A673 (cell line): Measurements from ENCODE around the gene EHHADH.

ENCODE experiments used
- EZH2 ChIP-seq: fragments of 200-600 bp; sonication (generic); IDR thresholded peaks from 2 replicates; pipeline ENCODE4 v1.6.1; 2017; ENCODE audit warnings: borderline replicate concordance, low read depth, mild to moderate bottlenecking, mixed read lengths, antibody characterized with exemption, low read length; ENCODE audit not compliant: poor library complexity, severe bottlenecking
- TF ChIP-seq, protein P1 (sequence below): fragments of 300-800, 200-600 bp; sonication (generic); conservative IDR thresholded peaks from 2 replicates; pipeline ENCODE4 v1.5.1; 2017; ENCODE audit warnings: low read depth, mild to moderate bottlenecking, antibody characterized with exemption, low read length, moderate library complexity, mixed read lengths

- TF ChIP-seq, protein P1, sequence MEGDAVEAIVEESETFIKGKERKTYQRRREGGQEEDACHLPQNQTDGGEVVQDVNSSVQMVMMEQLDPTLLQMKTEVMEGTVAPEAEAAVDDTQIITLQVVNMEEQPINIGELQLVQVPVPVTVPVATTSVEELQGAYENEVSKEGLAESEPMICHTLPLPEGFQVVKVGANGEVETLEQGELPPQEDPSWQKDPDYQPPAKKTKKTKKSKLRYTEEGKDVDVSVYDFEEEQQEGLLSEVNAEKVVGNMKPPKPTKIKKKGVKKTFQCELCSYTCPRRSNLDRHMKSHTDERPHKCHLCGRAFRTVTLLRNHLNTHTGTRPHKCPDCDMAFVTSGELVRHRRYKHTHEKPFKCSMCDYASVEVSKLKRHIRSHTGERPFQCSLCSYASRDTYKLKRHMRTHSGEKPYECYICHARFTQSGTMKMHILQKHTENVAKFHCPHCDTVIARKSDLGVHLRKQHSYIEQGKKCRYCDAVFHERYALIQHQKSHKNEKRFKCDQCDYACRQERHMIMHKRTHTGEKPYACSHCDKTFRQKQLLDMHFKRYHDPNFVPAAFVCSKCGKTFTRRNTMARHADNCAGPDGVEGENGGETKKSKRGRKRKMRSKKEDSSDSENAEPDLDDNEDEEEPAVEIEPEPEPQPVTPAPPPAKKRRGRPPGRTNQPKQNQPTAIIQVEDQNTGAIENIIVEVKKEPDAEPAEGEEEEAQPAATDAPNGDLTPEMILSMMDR, result no peak
- TF ChIP-seq EZH2, result no peak
Measured at GRCh38 chr3:185195652-185196051, 58.2 kb downstream of the EHHADH start.
